HepG2 (cell line): ENCODE results near the gene TBCEL. TPM values are rescaled to one million over a fixed set of nuclear protein-coding genes. Genes with fewer than 3 reads are reported as not detected.

Experiments used
- ATAC-seq: fragments of 200-7000 bp; cut with Tn5 transposase; 3 replicates; pipeline ENCODE4 v1.9.1; 2020; ENCODE audit warnings: mild to moderate bottlenecking, moderate library complexity
- BruUV-seq: library from RNA; stranded (reverse); fragments of 400-500 nt; replicated peaks from 2 replicates; lab custom pipeline; 2021; lab: Mats Ljungman, UMichigan
- CTCF ChIA-PET: fragments of 300-600 bp; formaldehyde crosslinking; extraction: SDS; loops from one replicate; lab custom pipeline; 2021; ENCODE audit warnings: low total read pairs, inconsistent platforms, low intra/inter-chr PET ratio; lab: Yijun Ruan, JAX
- POLR2A ChIA-PET: fragments of 350-600 bp; sonication (Branson Sonifier 250); formaldehyde crosslinking; loops from one replicate; lab custom pipeline; 2020; ENCODE audit warnings: antibody characterized with exemption, inconsistent platforms; lab: Yijun Ruan, JAX
- DNase-seq: peaks from one replicate; pipeline ENCODE4 v3.0.0-alpha.2; 2015; ENCODE audit warnings: low spot score
- FAIRE-seq: peaks from 3 replicates; lab custom pipeline; 2011; peaks lifted over from hg19 to GRCh38; lab: Jason Lieb, UNC
- H2AFZ ChIP-seq: one replicate; pipeline ENCODE4 v1.6.1; 2011; ENCODE audit warnings: low read length, inconsistent platforms
- H3K27ac ChIP-seq: fragments of 300-600 bp; 3 replicates; pipeline ENCODE4 v1.8.0; 2011; ENCODE audit warnings: mixed run types, mild to moderate bottlenecking, mixed read lengths, low read length, inconsistent platforms; ENCODE audit not compliant: insufficient read depth; ENCODE audit errors: extremely low read length
- H3K27me3 ChIP-seq, 2 experiments: fragments of 200-600 bp in 1 of 2; 2 replicates in 1 of 2; 3 replicates in 1 of 2; pipeline versions ENCODE4 v1.6.0 to v1.8.0; 2011; ENCODE audit warnings: low read length in 2 of 2, mild to moderate bottlenecking in 2 of 2, moderate library complexity in 2 of 2, inconsistent platforms in 1 of 2; ENCODE audit not compliant: insufficient read depth in 2 of 2, control insufficient read depth in 1 of 2
- H3K36me3 ChIP-seq, 2 experiments: fragments of 200-600 bp in 1 of 2; replicated peaks in 1 of 2; 2 replicates in 1 of 2; 3 replicates in 1 of 2; pipeline versions ENCODE4 v1.5.1 to v1.8.0; 2011; ENCODE audit warnings: low read length in 2 of 2, inconsistent platforms in 1 of 2; ENCODE audit not compliant: insufficient read depth in 2 of 2, control insufficient read depth in 1 of 2
- H3K4me1 ChIP-seq: 2 replicates; pipeline ENCODE4 v1.5.1; 2012; ENCODE audit warnings: low read length, inconsistent platforms; ENCODE audit not compliant: insufficient read depth
- H3K4me2 ChIP-seq: 2 replicates; pipeline ENCODE4 v1.6.0; 2011; ENCODE audit warnings: low read depth, low read length, inconsistent platforms
- H3K4me3 ChIP-seq, 3 experiments: fragments of 200-600 bp in 1 of 3; sonication (generic), shearing (Covaris generic) in 1 of 3; replicated peaks in 1 of 3; 2 replicates each; pipeline ENCODE4 v1.5.1; 2011 to 2016; ENCODE audit warnings: low read length in 3 of 3, inconsistent platforms in 2 of 3, low read depth in 2 of 3, mild to moderate bottlenecking in 2 of 3, control low read depth in 1 of 3, mixed read lengths in 1 of 3; ENCODE audit not compliant: insufficient read depth in 1 of 3
- H3K79me2 ChIP-seq: one replicate; pipeline ENCODE4 v1.6.1; 2011; ENCODE audit warnings: low read length, inconsistent platforms; ENCODE audit not compliant: insufficient read depth
- H3K9ac ChIP-seq: 2 replicates; pipeline ENCODE4 v1.6.0; 2011; ENCODE audit warnings: mild to moderate bottlenecking, low read depth, low read length, inconsistent platforms; ENCODE audit not compliant: insufficient read depth
- H3K9me3 ChIP-seq: 2 replicates; pipeline ENCODE4 v1.5.1; 2012; ENCODE audit warnings: mild to moderate bottlenecking, low read length
- H4K20me1 ChIP-seq: 2 replicates; pipeline ENCODE4 v1.6.0; 2011; ENCODE audit warnings: inconsistent platforms, mild to moderate bottlenecking, low read length, moderate library complexity; ENCODE audit not compliant: insufficient read depth
- BCL6 ChIP-seq: IDR thresholded peaks from 2 replicates; pipeline ENCODE4 v1.6.1; 2016; ENCODE audit warnings: missing genetic modification reagents, missing compliant biosample characterization
- NKX3-1 ChIP-seq: sonication (generic); formaldehyde crosslinking; IDR thresholded peaks from 2 replicates; pipeline ENCODE4 v1.5.0; 2020; ENCODE audit warnings: missing genetic modification reagents
- NONO ChIP-seq, 2 experiments: fragments of 450-650 bp in 1 of 2; sonication (generic) in 1 of 2; formaldehyde crosslinking in 1 of 2; IDR thresholded peaks in 1 of 2; conservative IDR thresholded peaks in 1 of 2; 2 replicates each; pipeline versions ENCODE4 v1.6.1 to v1.8.0; 2017 to 2022; ENCODE audit warnings: mild to moderate bottlenecking in 1 of 2, missing genetic modification reagents in 1 of 2, moderate library complexity in 1 of 2
- NR2F1 ChIP-seq, 2 experiments: fragments of 450-650 bp in 1 of 2; formaldehyde crosslinking in 1 of 2; IDR thresholded peaks; 2 replicates each; pipeline versions ENCODE4 v1.5.0 to v1.6.1; 2016 to 2020; ENCODE audit warnings: mild to moderate bottlenecking in 1 of 2, missing compliant biosample characterization in 1 of 2, missing genetic modification reagents in 1 of 2, moderate library complexity in 1 of 2
- PHF21A ChIP-seq: sonication (generic); formaldehyde crosslinking; IDR thresholded peaks from 2 replicates; pipeline ENCODE4 v1.5.0; 2020; ENCODE audit warnings: mild to moderate bottlenecking, missing genetic modification reagents
- PRDM15 ChIP-seq: sonication (generic); formaldehyde crosslinking; IDR thresholded peaks from 2 replicates; pipeline ENCODE4 v1.4.0; 2020; ENCODE audit warnings: missing genetic modification reagents
- SNRNP70 ChIP-seq: fragments of 200-400 bp; formaldehyde crosslinking; IDR thresholded peaks from 2 replicates; pipeline ENCODE4 v1.6.1; 2017; ENCODE audit warnings: mild to moderate bottlenecking, low read depth, low read length, moderate library complexity
- THAP9 ChIP-seq: sonication (generic); formaldehyde crosslinking; IDR thresholded peaks from 2 replicates; pipeline ENCODE4; 2020; ENCODE audit warnings: missing genetic modification reagents, mild to moderate bottlenecking, borderline replicate concordance
- THYN1 ChIP-seq: sonication (generic); formaldehyde crosslinking; IDR thresholded peaks from 2 replicates; pipeline ENCODE4 v1.8.1; 2023; ENCODE audit warnings: low read depth, mild to moderate bottlenecking, moderate library complexity, missing genetic modification reagents, borderline replicate concordance
- XBP1 ChIP-seq: sonication (generic); formaldehyde crosslinking; IDR thresholded peaks from 2 replicates; pipeline ENCODE4 v1.5.0; 2020; ENCODE audit warnings: missing genetic modification reagents
- ZFP91 ChIP-seq: sonication (generic); formaldehyde crosslinking; IDR thresholded peaks from 2 replicates; pipeline ENCODE4 v1.9.0; 2022; ENCODE audit warnings: missing genetic modification reagents, mild to moderate bottlenecking, borderline replicate concordance
- ZNF296 ChIP-seq: sonication (generic); formaldehyde crosslinking; conservative IDR thresholded peaks from 2 replicates; pipeline ENCODE4 v1.5.0; 2020; ENCODE audit warnings: mild to moderate bottlenecking, missing genetic modification reagents
- ZNF430 ChIP-seq: sonication (generic); formaldehyde crosslinking; IDR thresholded peaks from 2 replicates; pipeline ENCODE4 v1.9.0; 2021; ENCODE audit warnings: mild to moderate bottlenecking, missing genetic modification reagents
- ZNF546 ChIP-seq: sonication (generic); formaldehyde crosslinking; conservative IDR thresholded peaks from 2 replicates; pipeline ENCODE4 v1.8.1; 2023; ENCODE audit warnings: mild to moderate bottlenecking, missing genetic modification reagents
- ZNF567 ChIP-seq: sonication (generic); formaldehyde crosslinking; IDR thresholded peaks from 2 replicates; pipeline ENCODE4 v1.8.1; 2023; ENCODE audit warnings: mild to moderate bottlenecking, missing genetic modification reagents, borderline replicate concordance
- WGBS: methylation state at CpG from one replicate; pipeline ENCODE4 v1.1.6; 2017; ENCODE audit warnings: low lambda C conversion rate; 5-methylcytosine and 5-hydroxymethylcytosine counted together
- in situ Hi-C: cut with HindIII; loops from 2 replicates; pipeline ENCODE4 v1.10.0; 2017; ENCODE audit warnings: low pct_unique_long_range_greater_than_20kb; ENCODE audit not compliant: extremely low pct_ligation_motif_present
- intact Hi-C: fragments of 100-400 bp; cut with micrococcal nuclease; formaldehyde crosslinking; loops from one replicate; pipeline ENCODE4 v1.10.0; 2022; ENCODE audit not compliant: unreplicated experiment
- polyA plus RNA-seq, 8 experiments: library from polyadenylated mRNA; depleted of rRNA in 3 of 8; stranded (reverse) in 7 of 8; unstranded in 1 of 8; fragments of >200 nt; fragmentation: Illumina TruSeq in 4 of 8; extraction: Trizol in 4 of 8; gene quantifications; 2 replicates each; pipeline versions ENCODE4 v1.2.1 to v1.2.3, GENCODE V29; 2011 to 2016; ENCODE audit warnings: low read depth in 4 of 8, missing spikeins in 1 of 8, mixed read lengths in 1 of 8; ENCODE audit not compliant: insufficient read depth in 1 of 8
- total RNA-seq, 5 experiments: library from RNA; depleted of rRNA; stranded (reverse); fragments of >200 nt; fragmentation: Illumina TruSeq; extraction: Trizol; gene quantifications; 2 replicates each; pipeline ENCODE4 v1.2.3, GENCODE V29; 2016; ENCODE audit warnings: low read depth in 1 of 5

The TBCEL gene
- total and polyA plus RNA-seq, 2 of the 13 experiments (the other 11 are each of a cell fraction or from before 2014, with no cell fraction given), result 6.1 to 12.5 TPM

- Histone ChIP-seq H3K27me3 (no peaks in the 10 kb centered on the region), H4K20me1 (no peaks in the 10 kb centered on the region), H3K4me1 (no peaks in the 10 kb centered on the region), H3K36me3 (no peaks in the 10 kb centered on the region), H3K9me3 (no peaks in the 10 kb centered on the region), H3K27ac (no peak within 1 kb of the TSS), H3K79me2 (no peaks in the 10 kb centered on the region), H3K4me2 (no peak within 1 kb of the TSS), H2AFZ (no peak within 1 kb of the TSS), H3K9ac (no peak within 1 kb of the TSS), H3K4me3 (no peak within 1 kb of the TSS)
- in situ Hi-C loops, result no loop called here
- POLR2A ChIA-PET, result no interaction called here
- intact Hi-C loops, result no loop called here
- FAIRE-seq (no peak), DNase-seq (no peak), ATAC-seq (no peak)
- CTCF ChIA-PET, result no interaction called here
- 60% methylated on average over 2 of the region's 2 CpGs for WGBS
- no TSS peak for BruUV-seq
- no peak for TF ChIP-seq NR2F1 (CRISPR knock-in tag; IDR thresholded peaks at IDR 0.05)
- no peak for TF ChIP-seq ZNF430 (CRISPR knock-in tag)
- TF ChIP-seq ZFP91 (CRISPR knock-in tag), result no peak
- no peak for TF ChIP-seq ZNF567 (CRISPR knock-in tag)
- no peak for TF ChIP-seq SNRNP70
- no peak for TF ChIP-seq THAP9 (CRISPR knock-in tag)
- no peak for TF ChIP-seq ZNF546 (CRISPR knock-in tag)
- TF ChIP-seq ZNF296 (CRISPR knock-in tag), result no peak
- TF ChIP-seq NKX3-1 (CRISPR knock-in tag), result no peak
- TF ChIP-seq PHF21A (CRISPR knock-in tag), result no peak
- no peak for TF ChIP-seq XBP1 (CRISPR knock-in tag)
- TF ChIP-seq PRDM15 (CRISPR knock-in tag), result no peak
- no peak for TF ChIP-seq THYN1
- no peak for TF ChIP-seq BCL6
- no peak for TF ChIP-seq NONO (IDR thresholded peaks at IDR 0.05)
- TF ChIP-seq NONO (CRISPR knock-in tag; conservative IDR thresholded peaks at IDR 0.05), result no peak
Measured at GRCh38 chr11:121100943-121101342, 77.0 kb downstream of the TBCEL start, which contains the start of gene TECTA. Gene TECTA (plus strand): TSS chr11:121101243. CDS start chr11:121102666, 1,423 bp downstream.
